Renal pelvis (tissue), 4 donors: ENCODE data around the gene CNN1. TPM values are rescaled to one million over a fixed set of nuclear protein-coding genes. Genes with fewer than 3 reads are reported as not detected.
"Not testable (repeated sequence)": the region's sequence is repeated elsewhere in the genome, so short reads cannot be mapped to it uniquely, and the experiment has no call there.

Experiments
- DNase-seq: peaks from one replicate; pipeline ENCODE4 v3.0.0-alpha.2; 2013
- polyA plus RNA-seq, 3 donors: library from polyadenylated mRNA; unstranded; fragments of 120-200 nt; gene quantifications; one replicate each; pipeline ENCODE4 v1.2.1, GENCODE V29; 2013; ENCODE audit not compliant: insufficient read length in 3 of 3

CNN1 gene
- polyA plus RNA-seq, 3 donors, result 3.3 to 4.7 (median 4.5) TPM

- not testable (repeated sequence) for DNase-seq
These were observed 61.1 kb downstream of the CNN1 start for GRCh38 chr19:11599704-11600103.

Other genes starting within 250 kb of the CNN1 start
- not detected for gene TSPAN16, start 242.7 kb upstream of the CNN1 start, polyA plus RNA-seq
- 10 to 100 TPM; 16.8 to 18.1 (median 17.3) TPM for gene RAB3D, start 199.2 kb upstream of the CNN1 start, polyA plus RNA-seq
- gene TMEM205, start 192.6 kb upstream of the CNN1 start, polyA plus RNA-seq, result 100 to 1,000 TPM; 144 to 158 (median 156) TPM
- gene CCDC159, start 192.3 kb upstream of the CNN1 start, polyA plus RNA-seq, result 10 to 100 TPM; 25.6 to 38.3 (median 33.2) TPM
- gene PLPPR2, start 183.4 kb upstream of the CNN1 start, polyA plus RNA-seq, result 10 to 100 TPM; 13.6 to 16.0 (median 15.9) TPM
- 1 to 10 TPM; 3.8 to 4.1 (median 3.8) TPM for gene SWSAP1, start 164.2 kb upstream of the CNN1 start, polyA plus RNA-seq
- gene EPOR, start 154.5 kb upstream of the CNN1 start, polyA plus RNA-seq, result 10 to 100 TPM; 23.7 to 39.3 (median 36.7) TPM
- gene RGL3, start 119.5 kb upstream of the CNN1 start, polyA plus RNA-seq, result 100 to 1,000 TPM in 2 of 3 donors, 10 to 100 TPM in 1; 67.6 to 137 (median 119) TPM
- 1 to 10 TPM; 2.0 to 2.3 (median 2.1) TPM for gene ODAD3, start 103.7 kb upstream of the CNN1 start, polyA plus RNA-seq
- gene PRKCSH, start 103.2 kb upstream of the CNN1 start, polyA plus RNA-seq, result 100 to 1,000 TPM; 325 to 395 (median 363) TPM
- gene ELAVL3, start 57.8 kb upstream of the CNN1 start, polyA plus RNA-seq, result under 1 TPM; 0.12 to 0.47 (median 0.34) TPM
- gene ZNF653, start 33.0 kb upstream of the CNN1 start, polyA plus RNA-seq, result 10 to 100 TPM; 10.4 to 11.2 (median 11.0) TPM
- gene ECSIT, start 9.7 kb upstream of the CNN1 start, polyA plus RNA-seq, result 10 to 100 TPM; 41.8 to 49.0 (median 46.3) TPM
- 10 to 100 TPM; 54.3 to 58.0 (median 57.1) TPM for gene ELOF1, start 20.4 kb downstream of the CNN1 start, polyA plus RNA-seq
- gene ACP5, start 38.8 kb downstream of the CNN1 start, polyA plus RNA-seq, result 10 to 100 TPM; 12.8 to 14.9 (median 13.4) TPM
- gene ZNF627, start 58.6 kb downstream of the CNN1 start, polyA plus RNA-seq, result 10 to 100 TPM; 39.3 to 43.3 (median 40.8) TPM
- 10 to 100 TPM; 10.9 to 11.8 (median 11.0) TPM for gene ZNF823, start 200.1 kb downstream of the CNN1 start, polyA plus RNA-seq
- 10 to 100 TPM; 14.2 to 16.9 (median 14.8) TPM for gene ZNF441, start 228.1 kb downstream of the CNN1 start, polyA plus RNA-seq